HepG2 (cell line): ENCODE results near the gene METTL5. TPM values are rescaled to one million over a fixed set of nuclear protein-coding genes. Genes with fewer than 3 reads are reported as not detected.
A peak's percentile ranks its signal among the peaks of the same experiment; 100 is the strongest.

ENCODE experiments used
- AKAP8 ChIP-seq: sonication (generic); formaldehyde crosslinking; IDR thresholded peaks from 2 replicates; pipeline ENCODE4 v1.5.1; 2020; ENCODE audit warnings: mild to moderate bottlenecking, missing genetic modification reagents
- ARID4A ChIP-seq: sonication (generic); formaldehyde crosslinking; IDR thresholded peaks from 2 replicates; pipeline ENCODE4 v1.5.0; 2020; ENCODE audit warnings: mild to moderate bottlenecking, missing genetic modification reagents, borderline replicate concordance
- CENPT ChIP-seq: sonication (generic); formaldehyde crosslinking; IDR thresholded peaks from 2 replicates; pipeline ENCODE4 v1.8.0; 2022; ENCODE audit warnings: low read depth, mild to moderate bottlenecking, moderate library complexity, missing genetic modification reagents
- E2F5 ChIP-seq: sonication (generic); formaldehyde crosslinking; conservative IDR thresholded peaks from 2 replicates; pipeline ENCODE4 v1.4.0; 2020; ENCODE audit warnings: missing genetic modification reagents
- EED ChIP-seq: sonication (generic); formaldehyde crosslinking; IDR thresholded peaks from 2 replicates; pipeline ENCODE4 v1.5.0; 2020; ENCODE audit warnings: mild to moderate bottlenecking, missing genetic modification reagents
- HNRNPK ChIP-seq: fragments of 200-400 bp; formaldehyde crosslinking; IDR thresholded peaks from 2 replicates; pipeline ENCODE4 v1.6.1; 2018; ENCODE audit warnings: low read length, low read depth, moderate library complexity, mild to moderate bottlenecking; ENCODE audit not compliant: poor library complexity, severe bottlenecking
- STAT6 ChIP-seq: sonication (generic); formaldehyde crosslinking; IDR thresholded peaks from 2 replicates; pipeline ENCODE4 v1.4.0; 2020; ENCODE audit warnings: missing genetic modification reagents, mild to moderate bottlenecking, borderline replicate concordance
- ZFP41 ChIP-seq: sonication (generic); formaldehyde crosslinking; IDR thresholded peaks from 2 replicates; pipeline ENCODE4 v1.4.0; 2020; ENCODE audit warnings: mild to moderate bottlenecking, missing genetic modification reagents, borderline replicate concordance
- ZNF687 ChIP-seq: sonication (generic); formaldehyde crosslinking; IDR thresholded peaks from 2 replicates; pipeline ENCODE4 v1.5.1; 2020; ENCODE audit warnings: mild to moderate bottlenecking, missing genetic modification reagents, moderate library complexity
- ZNF710 ChIP-seq: sonication (generic); formaldehyde crosslinking; IDR thresholded peaks from 2 replicates; pipeline ENCODE4 v1.5.0; 2020; ENCODE audit warnings: mild to moderate bottlenecking, missing genetic modification reagents, borderline replicate concordance
- ZNF768 ChIP-seq: sonication (generic); formaldehyde crosslinking; IDR thresholded peaks from 2 replicates; pipeline ENCODE4 v1.4.0; 2020; ENCODE audit warnings: missing genetic modification reagents
- polyA plus RNA-seq, 8 experiments: library from polyadenylated mRNA; depleted of rRNA in 3 of 8; stranded (reverse) in 7 of 8; unstranded in 1 of 8; fragments of >200 nt; fragmentation: Illumina TruSeq in 4 of 8; extraction: Trizol in 4 of 8; gene quantifications; 2 replicates each; pipeline versions ENCODE4 v1.2.1 to v1.2.3, GENCODE V29; 2011 to 2016; ENCODE audit warnings: low read depth in 4 of 8, missing spikeins in 1 of 8, mixed read lengths in 1 of 8; ENCODE audit not compliant: insufficient read depth in 1 of 8
- total RNA-seq, 5 experiments: library from RNA; depleted of rRNA; stranded (reverse); fragments of >200 nt; fragmentation: Illumina TruSeq; extraction: Trizol; gene quantifications; 2 replicates each; pipeline ENCODE4 v1.2.3, GENCODE V29; 2016; ENCODE audit warnings: low read depth in 1 of 5

METTL5 gene
- total and polyA plus RNA-seq, 2 of the 13 experiments (the other 11 are each of a cell fraction or from before 2014, with no cell fraction given): 50.7 to 95.1 TPM

GRCh38 chr2:169827272-169828140 lies 2.8 kb upstream of the METTL5 start, which contains the start of gene UBR3 (continued):
- TF ChIP-seq ARID4A (CRISPR knock-in tag) (peak; percentile 84), ZNF710 (CRISPR knock-in tag) (no peak), EED (peak; percentile 61; the same call in 1 of the 2 replicates), CENPT (CRISPR knock-in tag) (peak; percentile 61; the same call in 1 of the 2 replicates), HNRNPK (peak; percentile 61), STAT6 (CRISPR knock-in tag) (no peak), ZNF768 (CRISPR knock-in tag) (peak; percentile 42; the same call in 1 of the 2 replicates), ZNF687 (CRISPR knock-in tag) (peak; percentile 78), AKAP8 (CRISPR knock-in tag) (0 out of 2 replicates have a peak, but pooled peaks have one; percentile 25), E2F5 (CRISPR knock-in tag) (0 out of 2 replicates have a peak, but pooled peaks have one; percentile 20), ZFP41 (CRISPR knock-in tag) (no peak)
